Measurements from ENCODE around the gene SGTA. TPM values are rescaled to one million over a fixed set of nuclear protein-coding genes. Genes with fewer than 3 reads are reported as not detected.

The SGTA gene
- total and polyA plus RNA-seq, 2 of the 13 experiments (the other 11 are each of a cell fraction or from before 2014, with no cell fraction given) = 43.9 to 47.4 TPM

DNA sequence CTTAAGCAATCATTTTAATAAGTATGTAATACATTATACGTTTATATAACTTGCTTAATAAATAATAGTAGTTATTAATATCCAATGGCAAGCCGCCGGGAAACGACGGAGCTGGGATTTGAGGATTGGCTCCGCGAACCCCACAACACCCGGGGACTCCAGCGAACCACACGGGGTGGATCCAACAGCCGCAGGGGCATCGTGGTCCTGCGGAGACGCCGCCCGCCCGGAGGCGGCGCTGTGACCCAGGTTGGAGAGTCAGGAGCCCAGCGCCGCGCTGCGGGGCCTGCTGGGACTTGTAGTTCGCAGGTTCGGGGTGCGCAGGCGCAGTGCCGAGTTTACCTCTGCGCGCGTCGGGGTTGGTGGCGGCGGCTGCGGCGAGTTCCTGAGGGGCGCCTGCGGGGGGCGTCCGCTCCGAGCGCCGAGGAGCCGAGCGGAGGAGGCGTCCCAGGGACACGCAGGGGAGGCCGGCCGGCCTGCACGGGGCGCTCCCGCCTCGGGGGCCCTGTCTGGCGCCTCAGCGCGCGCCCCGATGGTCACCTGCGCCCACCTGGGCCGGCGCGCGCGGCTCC, 36.6 kb upstream of the SGTA start, which contains the start of gene ZNF554 (continued):
- TF ChIP-seq GPN1 (CRISPR knock-in tag; IDR thresholded peaks at IDR 0.05; ENCODE audit: borderline replicate concordance) = no peak
- TF ChIP-seq, protein P1, sequence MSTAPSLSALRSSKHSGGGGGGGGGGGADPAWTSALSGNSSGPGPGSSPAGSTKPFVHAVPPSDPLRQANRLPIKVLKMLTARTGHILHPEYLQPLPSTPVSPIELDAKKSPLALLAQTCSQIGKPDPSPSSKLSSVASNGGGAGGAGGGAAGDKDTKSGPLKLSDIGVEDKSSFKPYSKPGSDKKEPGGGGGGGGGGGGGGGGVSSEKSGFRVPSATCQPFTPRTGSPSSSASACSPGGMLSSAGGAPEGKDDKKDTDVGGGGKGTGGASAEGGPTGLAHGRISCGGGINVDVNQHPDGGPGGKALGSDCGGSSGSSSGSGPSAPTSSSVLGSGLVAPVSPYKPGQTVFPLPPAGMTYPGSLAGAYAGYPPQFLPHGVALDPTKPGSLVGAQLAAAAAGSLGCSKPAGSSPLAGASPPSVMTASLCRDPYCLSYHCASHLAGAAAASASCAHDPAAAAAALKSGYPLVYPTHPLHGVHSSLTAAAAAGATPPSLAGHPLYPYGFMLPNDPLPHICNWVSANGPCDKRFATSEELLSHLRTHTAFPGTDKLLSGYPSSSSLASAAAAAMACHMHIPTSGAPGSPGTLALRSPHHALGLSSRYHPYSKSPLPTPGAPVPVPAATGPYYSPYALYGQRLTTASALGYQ (CRISPR knock-in tag; IDR thresholded peaks at IDR 0.05) = peak; percentile 79
- TF ChIP-seq MBNL3 (CRISPR knock-in tag; conservative IDR thresholded peaks at IDR 0.05) = no peak
- TF ChIP-seq ZFP41 (CRISPR knock-in tag; IDR thresholded peaks at IDR 0.05; ENCODE audit: borderline replicate concordance) = no peak
- TF ChIP-seq DMAP1 (CRISPR knock-in tag; IDR thresholded peaks at IDR 0.05) = no peak; the same call in 1 of the 2 replicates
- TF ChIP-seq EZH2 (conservative IDR thresholded peaks at IDR 0.05; ENCODE audit: low read depth, low read length) = no peak
- 0 out of 2 replicates have a peak, but pooled peaks have one; percentile 31 for TF ChIP-seq KMT2B (CRISPR knock-in tag; IDR thresholded peaks at IDR 0.05)
- TF ChIP-seq ZNF543 (CRISPR knock-in tag; IDR thresholded peaks at IDR 0.05) = no peak
- TF ChIP-seq ZNF274 (CRISPR knock-in tag; IDR thresholded peaks at IDR 0.05) = no peak; the same call in 1 of the 2 replicates
- TF ChIP-seq ZNF451 (CRISPR knock-in tag; IDR thresholded peaks at IDR 0.05) = peak; percentile 84; the same call in 1 of the 2 replicates
- TF ChIP-seq, protein P2, sequence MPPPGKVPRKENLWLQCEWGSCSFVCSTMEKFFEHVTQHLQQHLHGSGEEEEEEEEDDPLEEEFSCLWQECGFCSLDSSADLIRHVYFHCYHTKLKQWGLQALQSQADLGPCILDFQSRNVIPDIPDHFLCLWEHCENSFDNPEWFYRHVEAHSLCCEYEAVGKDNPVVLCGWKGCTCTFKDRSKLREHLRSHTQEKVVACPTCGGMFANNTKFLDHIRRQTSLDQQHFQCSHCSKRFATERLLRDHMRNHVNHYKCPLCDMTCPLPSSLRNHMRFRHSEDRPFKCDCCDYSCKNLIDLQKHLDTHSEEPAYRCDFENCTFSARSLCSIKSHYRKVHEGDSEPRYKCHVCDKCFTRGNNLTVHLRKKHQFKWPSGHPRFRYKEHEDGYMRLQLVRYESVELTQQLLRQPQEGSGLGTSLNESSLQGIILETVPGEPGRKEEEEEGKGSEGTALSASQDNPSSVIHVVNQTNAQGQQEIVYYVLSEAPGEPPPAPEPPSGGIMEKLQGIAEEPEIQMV (CRISPR knock-in tag; IDR thresholded peaks at IDR 0.05; ENCODE audit: low read depth) = peak; percentile 83
- TF ChIP-seq ZBTB42 (CRISPR knock-in tag; IDR thresholded peaks at IDR 0.05) = no peak
- no peak for TF ChIP-seq MTA3 (CRISPR knock-in tag; IDR thresholded peaks at IDR 0.05)
- TF ChIP-seq SRSF4 (IDR thresholded peaks at IDR 0.05; ENCODE audit: low read depth, low read length, poor library complexity, severe bottlenecking) = peak; percentile 64
- TF ChIP-seq, protein P3, sequence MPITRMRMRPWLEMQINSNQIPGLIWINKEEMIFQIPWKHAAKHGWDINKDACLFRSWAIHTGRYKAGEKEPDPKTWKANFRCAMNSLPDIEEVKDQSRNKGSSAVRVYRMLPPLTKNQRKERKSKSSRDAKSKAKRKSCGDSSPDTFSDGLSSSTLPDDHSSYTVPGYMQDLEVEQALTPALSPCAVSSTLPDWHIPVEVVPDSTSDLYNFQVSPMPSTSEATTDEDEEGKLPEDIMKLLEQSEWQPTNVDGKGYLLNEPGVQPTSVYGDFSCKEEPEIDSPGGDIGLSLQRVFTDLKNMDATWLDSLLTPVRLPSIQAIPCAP (CRISPR knock-in tag; IDR thresholded peaks at IDR 0.05; ENCODE audit: low read depth) = no peak
- TF ChIP-seq, protein P4, sequence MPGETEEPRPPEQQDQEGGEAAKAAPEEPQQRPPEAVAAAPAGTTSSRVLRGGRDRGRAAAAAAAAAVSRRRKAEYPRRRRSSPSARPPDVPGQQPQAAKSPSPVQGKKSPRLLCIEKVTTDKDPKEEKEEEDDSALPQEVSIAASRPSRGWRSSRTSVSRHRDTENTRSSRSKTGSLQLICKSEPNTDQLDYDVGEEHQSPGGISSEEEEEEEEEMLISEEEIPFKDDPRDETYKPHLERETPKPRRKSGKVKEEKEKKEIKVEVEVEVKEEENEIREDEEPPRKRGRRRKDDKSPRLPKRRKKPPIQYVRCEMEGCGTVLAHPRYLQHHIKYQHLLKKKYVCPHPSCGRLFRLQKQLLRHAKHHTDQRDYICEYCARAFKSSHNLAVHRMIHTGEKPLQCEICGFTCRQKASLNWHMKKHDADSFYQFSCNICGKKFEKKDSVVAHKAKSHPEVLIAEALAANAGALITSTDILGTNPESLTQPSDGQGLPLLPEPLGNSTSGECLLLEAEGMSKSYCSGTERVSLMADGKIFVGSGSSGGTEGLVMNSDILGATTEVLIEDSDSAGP (CRISPR knock-in tag; IDR thresholded peaks at IDR 0.05; ENCODE audit: borderline replicate concordance) = peak; percentile 91
- TF ChIP-seq, protein P5, sequence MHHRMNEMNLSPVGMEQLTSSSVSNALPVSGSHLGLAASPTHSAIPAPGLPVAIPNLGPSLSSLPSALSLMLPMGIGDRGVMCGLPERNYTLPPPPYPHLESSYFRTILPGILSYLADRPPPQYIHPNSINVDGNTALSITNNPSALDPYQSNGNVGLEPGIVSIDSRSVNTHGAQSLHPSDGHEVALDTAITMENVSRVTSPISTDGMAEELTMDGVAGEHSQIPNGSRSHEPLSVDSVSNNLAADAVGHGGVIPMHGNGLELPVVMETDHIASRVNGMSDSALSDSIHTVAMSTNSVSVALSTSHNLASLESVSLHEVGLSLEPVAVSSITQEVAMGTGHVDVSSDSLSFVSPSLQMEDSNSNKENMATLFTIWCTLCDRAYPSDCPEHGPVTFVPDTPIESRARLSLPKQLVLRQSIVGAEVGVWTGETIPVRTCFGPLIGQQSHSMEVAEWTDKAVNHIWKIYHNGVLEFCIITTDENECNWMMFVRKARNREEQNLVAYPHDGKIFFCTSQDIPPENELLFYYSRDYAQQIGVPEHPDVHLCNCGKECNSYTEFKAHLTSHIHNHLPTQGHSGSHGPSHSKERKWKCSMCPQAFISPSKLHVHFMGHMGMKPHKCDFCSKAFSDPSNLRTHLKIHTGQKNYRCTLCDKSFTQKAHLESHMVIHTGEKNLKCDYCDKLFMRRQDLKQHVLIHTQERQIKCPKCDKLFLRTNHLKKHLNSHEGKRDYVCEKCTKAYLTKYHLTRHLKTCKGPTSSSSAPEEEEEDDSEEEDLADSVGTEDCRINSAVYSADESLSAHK (CRISPR knock-in tag; IDR thresholded peaks at IDR 0.05; ENCODE audit: borderline replicate concordance) = no peak
- no peak for TF ChIP-seq CEBPB (IDR thresholded peaks at IDR 0.05; ENCODE audit: borderline replicate concordance, low read depth, low read length)
- TF ChIP-seq, protein P6, sequence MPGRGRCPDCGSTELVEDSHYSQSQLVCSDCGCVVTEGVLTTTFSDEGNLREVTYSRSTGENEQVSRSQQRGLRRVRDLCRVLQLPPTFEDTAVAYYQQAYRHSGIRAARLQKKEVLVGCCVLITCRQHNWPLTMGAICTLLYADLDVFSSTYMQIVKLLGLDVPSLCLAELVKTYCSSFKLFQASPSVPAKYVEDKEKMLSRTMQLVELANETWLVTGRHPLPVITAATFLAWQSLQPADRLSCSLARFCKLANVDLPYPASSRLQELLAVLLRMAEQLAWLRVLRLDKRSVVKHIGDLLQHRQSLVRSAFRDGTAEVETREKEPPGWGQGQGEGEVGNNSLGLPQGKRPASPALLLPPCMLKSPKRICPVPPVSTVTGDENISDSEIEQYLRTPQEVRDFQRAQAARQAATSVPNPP (CRISPR knock-in tag; IDR thresholded peaks at IDR 0.05) = no peak
- TF ChIP-seq ZNF7 (CRISPR knock-in tag; IDR thresholded peaks at IDR 0.05) = no peak
- no peak for TF ChIP-seq ZNF530 (CRISPR knock-in tag; IDR thresholded peaks at IDR 0.05; ENCODE audit: low read depth)

Measured in HepG2 (cell line).